ENCODE data around the gene IKZF4. TPM values are rescaled to one million over a fixed set of nuclear protein-coding genes. Genes with fewer than 3 reads are reported as not detected.
"Not testable (repeated sequence)": the region's sequence is repeated elsewhere in the genome, so short reads cannot be mapped to it uniquely, and the experiment has no call there.

The IKZF4 gene
- total RNA-seq, 1 donor from 2014 or later: 6.9 TPM

DNA sequence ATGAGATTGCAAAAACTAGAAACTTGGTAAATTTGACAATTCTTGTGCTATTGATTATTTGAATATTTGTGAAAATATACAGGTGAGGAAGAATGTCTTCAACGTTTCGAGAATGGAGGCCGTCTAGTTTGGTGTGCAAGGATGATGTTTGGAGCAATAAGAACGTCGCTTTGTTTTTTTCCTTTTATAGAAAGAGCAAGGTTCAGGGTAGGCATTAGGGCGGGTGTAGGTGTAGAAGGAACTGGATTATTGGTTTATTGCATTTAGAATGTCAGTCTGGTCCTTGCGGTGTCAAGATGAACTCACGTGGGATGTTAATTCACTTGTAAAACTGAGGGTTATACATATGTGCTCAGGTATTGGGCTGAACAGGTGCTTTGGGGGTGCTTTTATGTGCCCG is 22.0 kb downstream of the IKZF4 start:
- Histone ChIP-seq H3K27ac (ENCODE audit: low read depth, low read length) (peak overlapping the region; percentile 99), H3K4me1 (ENCODE audit: insufficient read depth, low read length) (peaks cover 23% of the 10 kb centered on the region), H3K9me3 (ENCODE audit: insufficient read depth, low read depth, low read length) (no peaks in the 10 kb centered on the region), H3K79me2 (ENCODE audit: insufficient read depth, low read length) (peaks cover 32% of the 10 kb centered on the region), H3K4me2 (ENCODE audit: low read length) (peak overlapping the region; percentile 98), H3K4me3 (ENCODE audit: insufficient read depth, low read depth, low read length) (peak overlapping the region; percentile 90), H3K27me3 (ENCODE audit: insufficient read depth, low read length) (no peaks in the 10 kb centered on the region), H2AFZ (ENCODE audit: low read depth, low read length) (no peak overlapping the region), H4K20me1 (ENCODE audit: insufficient read depth, low read length) (peaks cover 40% of the 10 kb centered on the region), H3K9ac (ENCODE audit: low read length) (peak overlapping the region; percentile 97), H3K36me3 (ENCODE audit: insufficient read depth, low read length) (peaks cover 29% of the 10 kb centered on the region)
- TF ChIP-seq EZH2 (IDR thresholded peaks at IDR 0.05; ENCODE audit: insufficient read depth, low read length): no peak
- TF ChIP-seq, protein P1, sequence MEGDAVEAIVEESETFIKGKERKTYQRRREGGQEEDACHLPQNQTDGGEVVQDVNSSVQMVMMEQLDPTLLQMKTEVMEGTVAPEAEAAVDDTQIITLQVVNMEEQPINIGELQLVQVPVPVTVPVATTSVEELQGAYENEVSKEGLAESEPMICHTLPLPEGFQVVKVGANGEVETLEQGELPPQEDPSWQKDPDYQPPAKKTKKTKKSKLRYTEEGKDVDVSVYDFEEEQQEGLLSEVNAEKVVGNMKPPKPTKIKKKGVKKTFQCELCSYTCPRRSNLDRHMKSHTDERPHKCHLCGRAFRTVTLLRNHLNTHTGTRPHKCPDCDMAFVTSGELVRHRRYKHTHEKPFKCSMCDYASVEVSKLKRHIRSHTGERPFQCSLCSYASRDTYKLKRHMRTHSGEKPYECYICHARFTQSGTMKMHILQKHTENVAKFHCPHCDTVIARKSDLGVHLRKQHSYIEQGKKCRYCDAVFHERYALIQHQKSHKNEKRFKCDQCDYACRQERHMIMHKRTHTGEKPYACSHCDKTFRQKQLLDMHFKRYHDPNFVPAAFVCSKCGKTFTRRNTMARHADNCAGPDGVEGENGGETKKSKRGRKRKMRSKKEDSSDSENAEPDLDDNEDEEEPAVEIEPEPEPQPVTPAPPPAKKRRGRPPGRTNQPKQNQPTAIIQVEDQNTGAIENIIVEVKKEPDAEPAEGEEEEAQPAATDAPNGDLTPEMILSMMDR (IDR thresholded peaks at IDR 0.05; ENCODE audit: insufficient read depth, low read depth, low read length): no peak
- DNase-seq (ENCODE audit: low read depth): no peak
- Mint-ChIP-seq H3K4me1 (ENCODE audit: low read depth, unreplicated experiment) (peaks cover 15% of the 10 kb centered on the region), H3K27me3 (ENCODE audit: low read depth, unreplicated experiment) (no peaks in the 10 kb centered on the region), H3K36me3 (ENCODE audit: low read depth, unreplicated experiment) (peaks cover 2% of the 10 kb centered on the region), H3K27ac (ENCODE audit: unreplicated experiment) (peak overlapping the region; percentile 96), H3K9me3 (ENCODE audit: unreplicated experiment) (no peaks in the 10 kb centered on the region), H3K4me3 (ENCODE audit: unreplicated experiment) (peak overlapping the region; percentile 98)
- no peak for FAIRE-seq

DNA sequence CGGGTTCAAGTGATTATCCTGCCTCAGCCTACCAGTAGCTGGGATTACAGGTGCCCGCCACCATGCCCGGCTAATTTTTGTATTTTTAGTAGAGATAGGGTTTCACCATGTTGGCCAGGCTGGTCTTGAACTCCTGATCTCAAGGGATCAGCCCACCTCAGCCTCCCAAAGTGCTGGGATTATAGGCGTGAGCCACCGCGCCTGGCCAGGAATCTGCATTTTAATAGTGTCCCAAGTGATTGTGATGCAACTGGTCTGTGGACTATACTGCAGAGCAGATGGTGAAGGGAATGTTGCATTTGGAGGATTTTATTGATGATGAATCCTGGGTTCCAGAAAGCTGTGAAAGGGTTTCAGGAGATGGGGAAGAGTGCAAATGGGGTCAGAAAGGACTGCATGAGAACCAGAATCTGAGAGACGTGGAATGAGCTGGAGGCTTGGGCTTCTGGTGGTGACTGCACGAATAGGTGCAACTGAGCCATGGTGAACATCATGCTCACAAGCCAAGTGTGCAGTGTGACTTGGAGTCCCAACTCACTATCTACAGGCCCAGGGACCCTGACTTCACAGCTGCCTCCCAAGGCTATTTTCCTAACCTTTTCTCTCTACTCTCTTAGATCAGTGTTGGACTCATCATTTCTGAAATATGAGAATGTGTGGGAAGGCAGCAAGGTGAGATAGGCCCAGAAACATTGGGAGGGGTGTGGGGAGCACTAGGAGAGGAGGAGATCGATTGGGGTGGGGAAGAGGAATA is 25.4 kb downstream of the IKZF4 start:
- Histone ChIP-seq H3K4me1 (ENCODE audit: insufficient read depth, low read length) (peaks cover 18% of the 10 kb centered on the region), H3K79me2 (ENCODE audit: insufficient read depth, low read length) (peaks cover 30% of the 10 kb centered on the region), H2AFZ (ENCODE audit: low read depth, low read length) (no peak overlapping the region), H3K9me3 (ENCODE audit: insufficient read depth, low read depth, low read length) (no peaks in the 10 kb centered on the region), H3K36me3 (ENCODE audit: insufficient read depth, low read length) (peaks cover 29% of the 10 kb centered on the region), H4K20me1 (ENCODE audit: insufficient read depth, low read length) (peaks cover 40% of the 10 kb centered on the region), H3K27me3 (ENCODE audit: insufficient read depth, low read length) (no peaks in the 10 kb centered on the region), H3K4me3 (ENCODE audit: insufficient read depth, low read depth, low read length) (no peak overlapping the region), H3K4me2 (ENCODE audit: low read length) (no peak overlapping the region), H3K27ac (ENCODE audit: low read depth, low read length) (peak overlapping the region; percentile 51), H3K9ac (ENCODE audit: low read length) (peak overlapping the region; percentile 66)
- no peak overlapping the region for H3K4me3 Mint-ChIP-seq (ENCODE audit: unreplicated experiment)
- DNase-seq (ENCODE audit: low read depth): no peak
- peaks cover 13% of the 10 kb centered on the region for H3K4me1 Mint-ChIP-seq (ENCODE audit: low read depth, unreplicated experiment)
- TF ChIP-seq EZH2 (IDR thresholded peaks at IDR 0.05; ENCODE audit: insufficient read depth, low read length): no peak
- TF ChIP-seq, protein P1 (IDR thresholded peaks at IDR 0.05; ENCODE audit: insufficient read depth, low read depth, low read length): no peak
- no peak for FAIRE-seq
- H3K27ac Mint-ChIP-seq (ENCODE audit: unreplicated experiment): peak overlapping the region; percentile 9
- H3K9me3 Mint-ChIP-seq (ENCODE audit: unreplicated experiment): no peaks in the 10 kb centered on the region
- peaks cover 2% of the 10 kb centered on the region for H3K36me3 Mint-ChIP-seq (ENCODE audit: low read depth, unreplicated experiment)
- H3K27me3 Mint-ChIP-seq (ENCODE audit: low read depth, unreplicated experiment): no peaks in the 10 kb centered on the region

DNA sequence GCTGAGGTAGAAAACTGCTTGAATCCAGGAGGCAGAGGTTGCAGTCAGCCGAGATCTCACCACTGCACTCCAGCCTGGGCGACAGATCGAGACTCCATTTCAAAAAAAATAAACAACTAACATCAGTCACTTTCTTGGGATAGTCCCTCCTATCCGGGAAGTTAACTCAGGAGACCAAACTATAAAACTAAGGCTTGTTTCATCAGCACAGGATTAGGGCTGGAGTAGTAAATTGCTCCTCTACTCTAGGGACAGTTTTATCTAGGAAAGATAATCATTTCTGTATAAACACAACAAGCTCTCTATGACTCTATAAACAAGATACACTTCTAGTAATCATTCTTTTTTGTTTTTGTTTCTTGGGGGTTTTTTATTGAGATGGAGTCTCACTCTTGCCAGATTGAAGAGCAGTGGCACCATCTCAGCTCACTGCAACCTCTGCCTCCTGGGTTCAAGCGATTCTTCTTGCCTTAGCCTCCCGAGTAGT is 32.6 kb downstream of the IKZF4 start:
- FAIRE-seq (no peak), DNase-seq (ENCODE audit: low read depth) (no peak)
- peaks cover 3% of the 10 kb centered on the region for H3K4me1 ChIP-seq (ENCODE audit: insufficient read depth, low read length)
- Mint-ChIP-seq H3K4me3 (ENCODE audit: unreplicated experiment) (no peak overlapping the region), H3K27ac (ENCODE audit: unreplicated experiment) (no peak overlapping the region), H3K4me1 (ENCODE audit: low read depth, unreplicated experiment) (no peaks in the 10 kb centered on the region), H3K27me3 (ENCODE audit: low read depth, unreplicated experiment) (no peaks in the 10 kb centered on the region), H3K36me3 (ENCODE audit: low read depth, unreplicated experiment) (no peaks in the 10 kb centered on the region), H3K9me3 (ENCODE audit: unreplicated experiment) (no peaks in the 10 kb centered on the region)
- no peaks in the 10 kb centered on the region for H3K79me2 ChIP-seq (ENCODE audit: insufficient read depth, low read length)
- no peak overlapping the region for H3K4me2 ChIP-seq (ENCODE audit: low read length)
- no peak overlapping the region for H2AFZ ChIP-seq (ENCODE audit: low read depth, low read length)
- no peak overlapping the region for H3K9ac ChIP-seq (ENCODE audit: low read length)
- no peaks in the 10 kb centered on the region for H3K9me3 ChIP-seq (ENCODE audit: insufficient read depth, low read depth, low read length)
- H4K20me1 ChIP-seq (ENCODE audit: insufficient read depth, low read length): no peaks in the 10 kb centered on the region
- no peak overlapping the region for H3K4me3 ChIP-seq (ENCODE audit: insufficient read depth, low read depth, low read length)
- TF ChIP-seq, protein P1 (IDR thresholded peaks at IDR 0.05; ENCODE audit: insufficient read depth, low read depth, low read length): no peak
- no peak for TF ChIP-seq EZH2 (IDR thresholded peaks at IDR 0.05; ENCODE audit: insufficient read depth, low read length)
- no peaks in the 10 kb centered on the region for H3K27me3 ChIP-seq (ENCODE audit: insufficient read depth, low read length)
- H3K27ac ChIP-seq (ENCODE audit: low read depth, low read length): no peak overlapping the region
- no peaks in the 10 kb centered on the region for H3K36me3 ChIP-seq (ENCODE audit: insufficient read depth, low read length)

DNA sequence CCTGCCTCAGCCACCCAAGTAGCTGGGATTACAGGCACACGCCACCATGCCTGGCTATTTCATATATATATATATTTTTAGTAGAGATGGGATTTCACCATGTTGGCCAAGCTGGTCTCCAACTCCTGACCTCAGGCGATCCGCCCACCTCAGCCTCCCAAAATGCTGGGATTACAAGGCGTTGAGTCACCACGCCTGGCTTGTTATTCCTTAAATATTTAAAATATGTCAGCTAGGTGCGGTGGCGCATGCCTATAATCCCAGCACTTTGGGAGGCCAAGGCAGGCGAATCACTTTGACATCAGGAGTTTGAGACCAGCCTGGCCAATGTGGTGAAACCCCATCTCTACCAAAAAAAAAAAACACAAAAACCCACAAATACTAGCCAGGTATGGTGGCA is 39.1 kb downstream of the IKZF4 start:
- H3K36me3 Mint-ChIP-seq (ENCODE audit: low read depth, unreplicated experiment); H4K20me1 ChIP-seq (ENCODE audit: insufficient read depth, low read length); H3K4me1 ChIP-seq (ENCODE audit: insufficient read depth, low read length); H3K4me2 ChIP-seq (ENCODE audit: low read length); H3K27ac ChIP-seq (ENCODE audit: low read depth, low read length); H3K4me3 ChIP-seq (ENCODE audit: insufficient read depth, low read depth, low read length); H3K9ac ChIP-seq (ENCODE audit: low read length); H3K36me3 ChIP-seq (ENCODE audit: insufficient read depth, low read length); H3K9me3 ChIP-seq (ENCODE audit: insufficient read depth, low read depth, low read length); H3K27me3 ChIP-seq (ENCODE audit: insufficient read depth, low read length); H3K4me1 Mint-ChIP-seq (ENCODE audit: low read depth, unreplicated experiment); H3K27me3 Mint-ChIP-seq (ENCODE audit: low read depth, unreplicated experiment); H3K79me2 ChIP-seq (ENCODE audit: insufficient read depth, low read length); H3K27ac Mint-ChIP-seq (ENCODE audit: unreplicated experiment); H2AFZ ChIP-seq (ENCODE audit: low read depth, low read length); H3K9me3 Mint-ChIP-seq (ENCODE audit: unreplicated experiment); H3K4me3 Mint-ChIP-seq (ENCODE audit: unreplicated experiment); FAIRE-seq: not testable (repeated sequence)
- peak; percentile 64 for DNase-seq (ENCODE audit: low read depth)

Measured in astrocyte (in vitro differentiated cells and primary cell).